Astrocyte of the cerebellum (primary cell): ENCODE data around the gene COCH.
"Not testable (repeated sequence)": the region's sequence is repeated elsewhere in the genome, so short reads cannot be mapped to it uniquely, and the experiment has no call there.

Source experiments
- DNase-seq: peaks from one replicate; pipeline ENCODE4 v3.0.0-alpha.2; 2011; ENCODE audit warnings: low read depth
- H3K4me3 ChIP-seq: 2 replicates; pipeline ENCODE4 v1.5.1; 2011; ENCODE audit warnings: mild to moderate bottlenecking, low read depth, low read length, moderate library complexity
- in situ Hi-C: cut with HindIII; loops from 2 replicates; pipeline ENCODE4 v1.10.0; 2017; ENCODE audit warnings: low sequenced_read_pairs
- TF ChIP-seq, protein P1 (sequence below): IDR thresholded peaks from 2 replicates; pipeline ENCODE4 v1.5.1; 2012; ENCODE audit warnings: low read length, low read depth, moderate library complexity, mild to moderate bottlenecking; ENCODE audit errors: missing control alignments

COCH gene

DNA sequence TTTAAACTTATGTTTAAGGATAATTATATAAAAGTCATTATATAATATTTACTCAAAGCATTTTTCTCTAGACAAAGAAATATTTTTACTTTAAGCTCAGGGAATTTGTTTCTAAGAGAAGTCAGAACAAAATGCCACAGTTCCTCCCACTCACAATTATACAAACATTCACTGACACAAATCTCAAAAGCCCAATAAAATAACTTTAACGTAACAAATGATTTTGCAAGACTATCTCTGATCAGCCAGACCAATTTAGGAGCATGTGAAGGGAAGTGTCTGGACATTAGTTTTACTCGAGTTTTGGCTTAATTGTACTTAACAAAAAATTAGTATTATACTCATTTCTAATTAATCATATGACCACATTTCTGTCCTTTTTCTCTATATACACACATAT, 41.2 kb downstream of the COCH start:
- TF ChIP-seq, protein P1, sequence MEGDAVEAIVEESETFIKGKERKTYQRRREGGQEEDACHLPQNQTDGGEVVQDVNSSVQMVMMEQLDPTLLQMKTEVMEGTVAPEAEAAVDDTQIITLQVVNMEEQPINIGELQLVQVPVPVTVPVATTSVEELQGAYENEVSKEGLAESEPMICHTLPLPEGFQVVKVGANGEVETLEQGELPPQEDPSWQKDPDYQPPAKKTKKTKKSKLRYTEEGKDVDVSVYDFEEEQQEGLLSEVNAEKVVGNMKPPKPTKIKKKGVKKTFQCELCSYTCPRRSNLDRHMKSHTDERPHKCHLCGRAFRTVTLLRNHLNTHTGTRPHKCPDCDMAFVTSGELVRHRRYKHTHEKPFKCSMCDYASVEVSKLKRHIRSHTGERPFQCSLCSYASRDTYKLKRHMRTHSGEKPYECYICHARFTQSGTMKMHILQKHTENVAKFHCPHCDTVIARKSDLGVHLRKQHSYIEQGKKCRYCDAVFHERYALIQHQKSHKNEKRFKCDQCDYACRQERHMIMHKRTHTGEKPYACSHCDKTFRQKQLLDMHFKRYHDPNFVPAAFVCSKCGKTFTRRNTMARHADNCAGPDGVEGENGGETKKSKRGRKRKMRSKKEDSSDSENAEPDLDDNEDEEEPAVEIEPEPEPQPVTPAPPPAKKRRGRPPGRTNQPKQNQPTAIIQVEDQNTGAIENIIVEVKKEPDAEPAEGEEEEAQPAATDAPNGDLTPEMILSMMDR = no peak
- DNase-seq = no peak
- H3K4me3 ChIP-seq = no peak overlapping the region
- in situ Hi-C loops = no loop called here

DNA sequence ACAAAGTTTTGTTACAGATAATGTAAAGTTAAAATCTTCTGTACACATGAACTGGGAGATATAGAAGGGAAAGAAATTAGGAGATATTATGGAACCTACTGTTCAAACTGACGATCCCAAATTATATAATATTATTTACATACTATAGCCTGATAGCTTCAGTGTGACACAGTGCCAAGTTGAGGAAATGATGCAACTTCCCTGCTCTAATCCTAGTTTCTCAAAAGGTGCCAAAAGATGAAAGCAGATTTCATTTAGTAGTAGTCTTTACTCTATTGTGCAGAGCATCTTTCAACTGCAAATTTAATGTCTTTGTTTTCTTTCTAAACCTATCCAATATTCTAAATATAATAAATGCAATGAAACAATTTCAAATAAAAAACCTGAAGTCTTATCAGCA, 46.9 kb downstream of the COCH start:
- in situ Hi-C loops = no loop called here
- TF ChIP-seq, protein P1 = no peak
- no peak overlapping the region for H3K4me3 ChIP-seq
- DNase-seq = no peak

DNA sequence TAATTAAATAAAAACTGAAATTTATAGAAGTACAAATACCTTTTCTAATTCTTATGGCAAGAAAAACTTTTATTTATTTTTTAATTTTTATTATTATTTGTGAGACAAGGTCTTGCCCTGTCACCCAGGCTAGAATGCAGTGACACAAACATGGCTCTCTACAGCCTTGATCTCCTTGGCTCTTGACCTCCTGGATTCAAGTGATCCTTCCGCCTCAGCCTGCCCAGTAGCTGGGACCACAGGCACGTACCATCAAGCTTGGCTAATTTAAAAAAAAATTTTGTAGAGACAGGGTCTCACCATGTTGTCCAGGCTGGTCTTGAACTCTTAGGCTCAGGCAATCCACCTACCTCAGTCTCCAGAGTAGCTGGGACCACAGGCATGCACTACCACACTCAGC, 47.4 kb downstream of the COCH start:
- DNase-seq = no peak
- H3K4me3 ChIP-seq = no peak overlapping the region
- in situ Hi-C loops = no loop called here
- TF ChIP-seq, protein P1 = no peak

DNA sequence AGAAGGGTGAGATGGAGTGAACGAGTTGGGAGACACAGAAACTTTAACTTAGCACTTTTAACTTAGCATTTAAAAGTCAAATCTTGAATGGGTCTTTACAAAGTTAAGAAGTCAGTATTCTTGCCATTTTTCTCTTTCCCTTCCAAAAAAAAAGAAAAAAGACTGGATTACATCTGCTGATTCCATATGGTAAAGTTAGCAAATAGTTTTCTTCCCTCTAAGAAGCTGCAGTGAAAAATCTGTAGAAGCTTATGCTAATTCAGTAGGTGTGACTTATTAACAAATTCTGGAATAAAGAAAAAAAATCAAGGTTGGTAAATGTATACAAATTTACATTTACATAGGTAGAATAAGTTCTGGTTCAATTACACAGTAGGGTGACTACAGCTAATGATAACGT, 50.9 kb downstream of the COCH start:
- TF ChIP-seq, protein P1 = no peak
- in situ Hi-C loops = no loop called here
- no peak overlapping the region for H3K4me3 ChIP-seq
- no peak for DNase-seq

DNA sequence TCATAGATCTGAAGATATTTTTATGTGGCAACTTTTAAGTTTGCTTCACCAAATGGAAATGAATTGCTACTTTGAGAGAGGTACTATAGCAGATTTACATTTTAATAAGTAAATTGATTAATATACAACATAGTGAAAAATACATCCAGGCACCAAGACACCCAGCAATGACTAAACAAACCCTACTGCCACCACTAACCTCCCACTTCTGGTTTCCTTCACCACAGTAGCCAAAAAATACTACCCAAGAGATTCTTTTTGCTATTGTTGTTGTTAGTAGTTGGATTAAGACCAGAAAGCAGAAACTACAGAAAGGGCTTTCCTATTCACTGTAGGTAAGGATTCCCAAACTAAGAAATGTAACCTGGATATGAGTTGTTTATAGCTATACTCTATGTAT, 54.1 kb downstream of the COCH start:
- no peak overlapping the region for H3K4me3 ChIP-seq
- no peak for DNase-seq
- TF ChIP-seq, protein P1 = no peak
- in situ Hi-C loops = no loop called here

DNA sequence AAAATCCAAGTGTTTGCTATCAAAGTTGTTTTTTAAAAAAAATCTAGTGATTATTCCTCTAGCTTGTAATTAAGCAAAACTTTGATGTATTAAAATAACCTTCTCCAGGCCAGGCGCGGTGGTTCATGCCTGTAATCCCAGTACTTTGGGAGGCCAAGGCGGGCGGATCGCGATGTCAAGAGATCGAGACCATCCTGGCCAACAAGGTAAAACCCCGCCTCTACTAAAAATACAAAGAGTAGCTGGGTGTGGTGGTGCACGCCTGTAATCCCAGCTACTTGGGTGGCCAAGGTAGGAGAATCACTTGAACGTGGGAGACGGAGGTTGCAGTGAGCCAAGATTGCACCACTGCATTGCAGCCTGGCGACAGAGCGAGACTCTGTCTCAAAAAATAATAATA, 59.6 kb downstream of the COCH start:
- in situ Hi-C loops, DNase-seq, H3K4me3 ChIP-seq: not testable (repeated sequence)

DNA sequence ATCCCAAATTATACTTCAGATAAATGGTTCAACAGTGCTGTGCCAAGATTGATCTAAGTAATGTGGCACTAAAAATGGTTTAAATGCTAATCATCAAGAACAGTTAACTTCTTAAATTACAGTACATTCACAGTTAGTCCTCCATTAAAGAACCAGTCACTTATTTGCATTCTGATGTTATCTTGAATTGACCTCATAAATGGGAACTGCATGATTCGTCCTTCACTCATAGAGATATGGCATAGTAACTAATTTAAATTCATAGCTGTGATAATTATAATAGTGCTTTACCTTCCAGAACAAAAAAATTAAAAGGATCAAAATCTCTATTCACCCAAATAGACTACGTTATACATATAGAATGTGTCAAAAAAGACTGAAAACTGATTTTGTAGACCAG, 61.1 kb downstream of the COCH start:
- no peak overlapping the region for H3K4me3 ChIP-seq
- in situ Hi-C loops = no loop called here
- TF ChIP-seq, protein P1 = no peak
- DNase-seq = no peak
